OCI-LY7 (cell line): ENCODE data around the gene MLST8. TPM values are rescaled to one million over a fixed set of nuclear protein-coding genes. Genes with fewer than 3 reads are reported as not detected.

ENCODE experiments used
- BruUV-seq: library from RNA; stranded (reverse); fragments of 400-500 nt; replicated peaks from 2 replicates; lab custom pipeline; 2021; lab: Mats Ljungman, UMichigan
- CTCF ChIA-PET: fragments of 300-600 bp; sonication (Branson Sonifier 250); formaldehyde crosslinking; loops from one replicate; lab custom pipeline; 2022; ENCODE audit warnings: antibody characterized with exemption; ENCODE audit not compliant: unreplicated experiment; lab: Charles Lee
- POLR2A ChIA-PET: fragments of 300-600 bp; sonication (Branson Sonifier 250); formaldehyde crosslinking; loops from one replicate; lab custom pipeline; 2022; ENCODE audit warnings: antibody characterized with exemption; lab: Charles Lee
- DNase-seq: peaks from one replicate; pipeline ENCODE4 v3.0.0-alpha.2; 2015; ENCODE audit warnings: low spot score
- H2AFZ ChIP-seq: fragments of 200-600 bp; sonication (generic), shearing (Covaris generic); 2 replicates; pipeline ENCODE4 v1.6.1; 2014; ENCODE audit warnings: mild to moderate bottlenecking, antibody characterized with exemption, low read length, moderate library complexity
- H3K27ac ChIP-seq: fragments of 200-600 bp; sonication (generic); 2 replicates; pipeline ENCODE4 v1.5.1; 2014; ENCODE audit warnings: mixed run types, low read depth, mild to moderate bottlenecking, moderate library complexity, low read length, inconsistent platforms; ENCODE audit not compliant: poor library complexity, severe bottlenecking
- H3K36me3 ChIP-seq: fragments of 200-600 bp; sonication (generic); 2 replicates; pipeline ENCODE4 v1.6.1; 2014; ENCODE audit warnings: mild to moderate bottlenecking, antibody characterized with exemption, low read length, moderate library complexity, mixed read lengths; ENCODE audit not compliant: insufficient read depth
- H3K4me1 ChIP-seq: fragments of 200-600 bp; sonication (generic); 2 replicates; pipeline ENCODE4 v1.5.1; 2014; ENCODE audit warnings: mild to moderate bottlenecking, low read length; ENCODE audit not compliant: insufficient read depth, poor library complexity, severe bottlenecking
- H3K4me2 ChIP-seq: fragments of 200-600 bp; sonication (generic); 2 replicates; pipeline ENCODE4 v1.6.1; 2014; ENCODE audit warnings: mild to moderate bottlenecking, low read length
- H3K4me3 ChIP-seq: fragments of 200-600 bp; sonication (generic); 2 replicates; pipeline ENCODE4 v1.5.1; 2014; ENCODE audit warnings: mild to moderate bottlenecking, low read depth, low read length; ENCODE audit not compliant: poor library complexity, severe bottlenecking
- H3K79me2 ChIP-seq: fragments of 200-600 bp; sonication (generic); 2 replicates; pipeline ENCODE4 v1.6.1; 2016; ENCODE audit warnings: low read depth, mild to moderate bottlenecking, low read length, moderate library complexity, mixed read lengths; ENCODE audit not compliant: insufficient read depth
- H3K9me2 ChIP-seq: fragments of 200-600 bp; sonication (generic); 2 replicates; pipeline ENCODE4 v1.6.1; 2016; ENCODE audit warnings: mild to moderate bottlenecking, low read length, mixed read lengths; ENCODE audit not compliant: insufficient read depth
- H3K9me3 ChIP-seq: fragments of 200-600 bp; sonication (generic); 2 replicates; pipeline ENCODE4 v1.6.1; 2014; ENCODE audit warnings: mild to moderate bottlenecking, mixed run types, low read length, mixed read lengths
- H4K20me1 ChIP-seq: fragments of 200-600 bp; sonication (generic); 2 replicates; pipeline ENCODE4 v1.6.1; 2014; ENCODE audit warnings: mild to moderate bottlenecking, antibody characterized with exemption, low read length, moderate library complexity, mixed read lengths; ENCODE audit not compliant: insufficient read depth
- CTCF ChIP-seq: fragments of 200-600 bp; sonication (generic); conservative IDR thresholded peaks from 2 replicates; pipeline ENCODE4 v1.5.1; 2014; ENCODE audit warnings: mild to moderate bottlenecking, antibody characterized with exemption, low read length, moderate library complexity, mixed read lengths
- EZH2phosphoT487 ChIP-seq: fragments of 200-600 bp; sonication (generic); IDR thresholded peaks from 2 replicates; pipeline ENCODE4 v1.6.1; 2018; ENCODE audit warnings: low read depth, borderline replicate concordance, mild to moderate bottlenecking, mixed run types, antibody characterized with exemption, low read length, moderate library complexity, mixed read lengths
- intact Hi-C: fragments of 100-400 bp; cut with micrococcal nuclease; formaldehyde crosslinking; loops from one replicate; pipeline ENCODE4 v1.10.0; 2022; ENCODE audit not compliant: unreplicated experiment
- total RNA-seq, 2 experiments: library from RNA; depleted of rRNA in 1 of 2; stranded (reverse); fragments of >200 nt in 1 of 2; shearing (Covaris generic) in 1 of 2; gene quantifications; 2 replicates each; pipeline ENCODE4 v1.2.3, GENCODE V29; 2014 to 2022

Gene MLST8
- total RNA-seq, 2 experiments from 2014 or later: 65.4 to 71.3 TPM

GRCh38 chr16:2237493-2238149 is 32.4 kb downstream of the MLST8 start:
- Histone ChIP-seq H3K27ac (no peak overlapping the region), H3K4me1 (no peaks in the 10 kb centered on the region), H3K4me3 (no peak overlapping the region), H3K9me3 (no peaks in the 10 kb centered on the region), H3K36me3 (peaks cover 81% of the 10 kb centered on the region), H2AFZ (no peak overlapping the region), H3K79me2 (no peaks in the 10 kb centered on the region), H3K4me2 (no peak overlapping the region), H3K9me2 (no peaks in the 10 kb centered on the region), H4K20me1 (no peaks in the 10 kb centered on the region)
- ChIA-PET POLR2A (no interaction called here), CTCF (no interaction called here)
- no peak for DNase-seq
- intact Hi-C loops: no loop called here
- TF ChIP-seq CTCF (no peak), EZH2phosphoT487 (no peak)
- BruUV-seq: no TSS peak

GRCh38 chr16:2238150-2238837 is 33.0 kb downstream of the MLST8 start:
- Histone ChIP-seq H4K20me1 (no peaks in the 10 kb centered on the region), H3K4me2 (no peak overlapping the region), H3K4me1 (no peaks in the 10 kb centered on the region), H3K27ac (no peak overlapping the region), H3K79me2 (no peaks in the 10 kb centered on the region), H3K4me3 (no peak overlapping the region), H3K9me3 (no peaks in the 10 kb centered on the region), H2AFZ (no peak overlapping the region), H3K36me3 (peaks cover 83% of the 10 kb centered on the region), H3K9me2 (no peaks in the 10 kb centered on the region)
- intact Hi-C loops: no loop called here
- TF ChIP-seq CTCF (no peak), EZH2phosphoT487 (no peak)
- BruUV-seq: no TSS peak
- no peak for DNase-seq
- CTCF ChIA-PET: no interaction called here
- POLR2A ChIA-PET: no interaction called here
